NCI-H82 treated with DMSO at 0.1 percent for 48 hours (cell line): ENCODE data around the gene RBBP8.
A peak's percentile ranks its signal among the peaks of the same experiment; 100 is the strongest.

Experiments used
- DNase-seq: peaks from one replicate; lab custom pipeline; 2025; ENCODE audit not compliant: unreplicated experiment; lab: John Stamatoyannopoulos, UW

RBBP8 gene

GRCh38 chr18:23059541-23060465 is 126.7 kb downstream of the RBBP8 start:
- DNase-seq = no peak

- DNase-seq = no peak
Observed at GRCh38 chr18:23062011-23062410, 128.9 kb downstream of the RBBP8 start.

- DNase-seq = no peak
Observed at GRCh38 chr18:23063502-23063901, 130.4 kb downstream of the RBBP8 start.

- no peak for DNase-seq
Observed at GRCh38 chr18:23065234-23065806, 132.2 kb downstream of the RBBP8 start.

- DNase-seq = peak; percentile 77
Observed at GRCh38 chr18:23066060-23066459, 132.9 kb downstream of the RBBP8 start.

- peak; percentile 72 for DNase-seq
Observed at GRCh38 chr18:23066504-23067039, 133.4 kb downstream of the RBBP8 start.

GRCh38 chr18:23067236-23067635 is 134.1 kb downstream of the RBBP8 start:
- no peak for DNase-seq

- DNase-seq = no peak
Observed at GRCh38 chr18:23068011-23068410, 134.9 kb downstream of the RBBP8 start.

- DNase-seq = no peak
Observed at GRCh38 chr18:23068570-23069310, 135.6 kb downstream of the RBBP8 start.

GRCh38 chr18:23069481-23069880 is 136.4 kb downstream of the RBBP8 start:
- DNase-seq = no peak

GRCh38 chr18:23069898-23070297 is 136.8 kb downstream of the RBBP8 start:
- no peak for DNase-seq

- no peak for DNase-seq
Observed at GRCh38 chr18:23071285-23071684, 138.2 kb downstream of the RBBP8 start.

- DNase-seq = no peak
Observed at GRCh38 chr18:23072079-23072478, 139.0 kb downstream of the RBBP8 start.

GRCh38 chr18:23073996-23074606 is 141.0 kb downstream of the RBBP8 start:
- no peak for DNase-seq
